NB4 (cell line): ENCODE results near the gene FMR1.

Experiments used
- DNase-seq: peaks from one replicate; pipeline ENCODE4 v3.0.0; 2010; ENCODE audit warnings: low read depth
- H3K4me3 ChIP-seq: one replicate; pipeline ENCODE4 v1.5.1; 2011; ENCODE audit warnings: mild to moderate bottlenecking, low read depth, low read length, moderate library complexity
- CTCF ChIP-seq: IDR thresholded peaks from one replicate; pipeline ENCODE4 v1.5.1; 2012; ENCODE audit warnings: low read depth, low read length
- MAX ChIP-seq: IDR thresholded peaks from 2 replicates; pipeline ENCODE4 v1.6.1; 2011; ENCODE audit warnings: low read depth, low read length
- MYC ChIP-seq: IDR thresholded peaks from 2 replicates; pipeline ENCODE4 v1.6.1; 2011; ENCODE audit warnings: low read depth, low read length
- POLR2A ChIP-seq: IDR thresholded peaks from 2 replicates; pipeline ENCODE4 v1.6.1; 2011; ENCODE audit warnings: mild to moderate bottlenecking; ENCODE audit not compliant: insufficient read length; ENCODE audit errors: extremely low read depth

The FMR1 gene

GRCh38 chrX:147962476-147962875 lies 50.8 kb downstream of the FMR1 start:
- TF ChIP-seq MYC (no peak), MAX (no peak), CTCF (no peak), POLR2A (no peak)

GRCh38 chrX:147978931-147979330 lies 67.2 kb downstream of the FMR1 start:
- TF ChIP-seq CTCF = no peak
- H3K4me3 ChIP-seq = no peak overlapping the region
- peak; percentile 12 for DNase-seq

More at GRCh38 chrX:147962476-147962875, 50.8 kb downstream of the FMR1 start:
- no peak overlapping the region for H3K4me3 ChIP-seq
- peak; percentile 13 for DNase-seq

GRCh38 chrX:147981038-147981752 lies 69.5 kb downstream of the FMR1 start, which contains the start of gene FMR1NB:
TSS of gene FMR1NB (plus strand) at chrX:147981337. CDS start at chrX:147981403, 66 bp downstream.
- no peak for DNase-seq

More at GRCh38 chrX:147981038-147981752, 69.5 kb downstream of the FMR1 start, which contains the start of gene FMR1NB:
- TF ChIP-seq POLR2A (no peak), MAX (no peak), CTCF (no peak), MYC (no peak)
- no peak within 1 kb of the TSS for H3K4me3 ChIP-seq
